Measurements from ENCODE around the gene ZNF189.
A peak's percentile ranks its signal among the peaks of the same experiment; 100 is the strongest.

ZNF189 gene

GRCh38 chr9:101398068-101398929 lies at the start of gene ZNF189, which contains the start of gene MRPL50:
ZNF189 (plus strand) TSS chr9:101398851; CDS start chr9:101399157, 306 bp downstream.
MRPL50 (minus strand) TSS chr9:101398618; CDS start chr9:101398592, 26 bp downstream.
- peak; percentile 96 for DNase-seq

DNA sequence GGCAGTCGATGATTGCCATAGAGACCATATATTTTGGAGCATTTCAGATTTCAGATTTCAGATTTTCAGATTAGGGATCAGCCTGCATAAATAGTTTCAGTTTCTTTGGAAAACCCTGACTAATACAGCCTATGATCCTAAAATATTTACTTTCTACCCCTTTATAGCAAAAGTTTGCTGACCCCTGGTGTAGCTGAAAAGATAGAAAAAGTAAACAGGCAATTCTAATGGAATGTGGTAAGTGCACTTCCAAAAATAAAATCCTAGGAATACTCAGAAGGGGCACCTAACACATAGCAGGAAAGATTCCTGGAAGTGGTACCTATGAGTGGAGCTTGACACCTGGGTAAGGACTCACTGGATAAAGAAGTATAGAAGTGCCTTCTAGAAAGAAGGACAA lies 48.4 kb upstream of the ZNF189 start:
- no peak for DNase-seq

- DNase-seq: no peak
These were observed 45.7 kb upstream of the ZNF189 start for GRCh38 chr9:101352892-101353463.

DNA sequence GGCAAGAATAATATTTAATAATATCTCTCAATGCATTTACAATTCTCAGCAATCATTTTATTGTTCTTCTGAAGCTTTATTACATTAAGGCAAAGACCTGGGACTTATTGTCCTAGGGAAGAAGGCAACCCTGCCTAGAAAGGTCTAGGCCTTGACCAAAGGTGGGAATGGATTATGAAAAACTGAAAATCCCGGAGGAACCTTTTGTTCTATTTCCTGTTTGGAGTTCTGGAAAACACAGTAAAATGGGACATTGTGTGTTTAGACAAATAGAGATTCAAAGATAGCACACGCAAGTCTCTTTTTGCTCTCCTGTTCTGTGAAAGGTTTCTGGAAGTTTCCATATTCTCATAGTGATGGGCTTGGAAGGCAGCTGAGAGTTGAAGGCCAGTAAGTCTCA lies 45.0 kb upstream of the ZNF189 start:
- DNase-seq: no peak

- DNase-seq: no peak
These were observed 44.4 kb upstream of the ZNF189 start for GRCh38 chr9:101354143-101354764.

DNA sequence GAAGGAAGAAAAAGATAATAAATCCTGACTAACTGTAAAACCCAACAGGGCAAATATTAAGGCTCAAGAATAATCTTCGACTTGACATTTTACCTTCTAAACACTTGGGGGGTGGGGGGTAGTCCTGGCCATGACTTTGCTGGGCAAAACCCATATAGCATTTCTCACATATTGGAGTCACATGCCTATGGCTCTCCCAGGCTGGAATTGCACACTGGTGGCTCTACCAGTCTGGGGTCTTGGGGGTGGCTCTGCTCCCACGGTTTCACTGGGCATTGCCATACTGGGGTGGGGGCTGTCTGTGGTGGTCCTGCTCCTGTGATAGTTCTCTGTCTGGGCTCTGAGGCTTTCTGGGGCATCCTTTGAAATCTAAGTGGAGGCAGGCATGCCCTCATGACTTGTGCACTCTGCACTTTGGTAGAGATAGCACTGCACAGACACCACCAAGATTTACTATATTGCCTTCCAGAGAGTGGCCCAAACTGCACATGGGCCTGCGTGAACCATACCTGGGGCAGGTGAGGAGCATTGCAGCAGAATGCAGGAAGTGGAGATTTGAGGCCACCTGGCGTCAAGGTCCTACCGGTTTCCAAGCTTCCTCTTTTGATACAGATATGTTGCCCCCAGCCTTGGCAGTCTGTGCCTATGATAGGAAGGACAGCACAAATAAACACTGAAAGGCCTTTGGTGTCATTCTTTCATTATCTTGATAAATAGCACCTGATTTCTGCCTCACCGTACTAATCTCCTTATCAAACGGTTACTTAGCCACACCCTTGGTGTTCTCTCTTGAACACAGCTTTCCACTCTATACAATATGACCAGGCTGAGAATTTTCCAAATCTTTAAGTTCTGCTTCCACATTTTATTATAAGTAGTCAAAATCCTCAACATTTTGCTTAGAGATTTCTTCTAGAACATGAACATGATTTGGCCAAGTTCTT lies 43.6 kb upstream of the ZNF189 start:
- no peak for DNase-seq

DNA sequence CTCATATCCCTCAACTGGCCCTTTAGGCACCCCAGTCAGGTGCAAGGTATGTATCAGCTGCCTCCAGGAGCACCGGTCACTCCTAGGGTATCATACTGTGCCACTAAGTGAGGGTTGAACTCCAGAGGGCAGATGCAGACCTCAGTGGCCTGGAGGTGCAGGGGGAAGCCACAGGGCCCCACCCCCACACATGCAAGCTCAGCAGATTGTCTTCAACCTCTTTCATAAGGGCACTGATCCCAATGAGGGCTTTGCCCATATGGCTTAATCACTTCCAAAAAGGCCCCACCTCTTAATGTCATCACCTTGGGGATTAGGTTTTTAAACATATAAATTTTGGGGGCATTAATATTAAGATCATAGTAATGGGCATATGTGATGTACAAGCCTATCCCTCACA lies 42.0 kb upstream of the ZNF189 start:
- DNase-seq: no peak

DNA sequence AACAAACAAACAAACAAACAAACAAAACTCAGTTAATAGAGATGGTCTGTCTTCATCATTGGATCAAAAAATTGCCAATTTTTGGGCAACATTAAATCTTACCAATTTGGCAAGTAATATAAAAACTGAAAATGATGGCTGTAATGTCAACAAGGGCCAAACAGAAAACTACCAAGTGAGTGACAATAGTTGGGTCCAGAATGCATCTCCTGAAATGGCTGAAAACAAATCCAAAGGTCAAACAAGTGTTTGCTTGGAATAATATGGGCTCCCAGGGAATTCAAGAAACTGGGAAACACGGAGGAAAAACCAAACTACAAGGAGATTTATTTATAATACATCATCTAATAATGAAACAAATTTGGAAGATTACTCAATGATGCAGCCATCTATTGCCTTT lies 39.0 kb upstream of the ZNF189 start:
- no peak for DNase-seq

- no peak for DNase-seq
These were observed 38.0 kb upstream of the ZNF189 start for GRCh38 chr9:101360647-101361046.

GRCh38 chr9:101362450-101362849 lies 36.2 kb upstream of the ZNF189 start:
- no peak for DNase-seq

DNA sequence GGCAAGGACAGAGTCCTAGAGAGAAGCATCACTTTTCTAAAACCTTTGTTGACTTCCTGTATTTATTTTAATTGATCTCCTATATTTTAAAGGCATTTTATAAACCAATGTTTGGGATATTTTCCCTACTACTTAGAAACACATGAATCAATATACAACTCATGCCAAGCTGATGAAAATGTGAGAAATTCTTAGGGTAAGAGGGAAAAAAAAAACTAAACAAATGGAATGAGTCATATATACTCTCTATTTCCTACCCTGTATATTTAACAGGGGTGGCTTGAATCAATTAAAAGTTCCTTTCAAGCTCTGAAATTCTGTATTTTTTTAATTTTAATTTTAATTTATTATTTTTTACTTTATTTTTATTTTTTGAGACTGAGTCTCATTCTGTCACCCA lies 33.5 kb upstream of the ZNF189 start:
- no peak for DNase-seq

GRCh38 chr9:101366038-101366756 lies 32.5 kb upstream of the ZNF189 start:
- no peak for DNase-seq

DNA sequence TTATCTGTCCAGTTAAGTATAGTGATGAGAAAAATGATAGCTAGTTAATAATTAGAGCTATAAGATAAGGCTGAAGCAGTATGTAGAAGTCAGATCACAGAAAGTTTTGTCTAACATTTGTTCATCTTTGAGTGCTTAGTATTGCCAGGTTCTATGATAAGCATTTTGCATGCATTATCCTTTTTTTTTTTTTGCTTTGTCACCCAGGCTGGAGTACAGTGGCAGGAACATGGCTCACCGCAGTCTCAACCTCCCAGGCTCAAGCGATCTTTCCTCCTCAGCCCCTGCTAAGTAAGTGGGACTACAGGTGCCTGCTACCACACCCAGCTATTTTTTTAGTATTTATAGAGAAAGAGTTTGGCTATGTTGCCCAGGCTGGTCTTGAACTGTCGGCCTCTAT lies 31.3 kb upstream of the ZNF189 start:
- DNase-seq: no peak

GRCh38 chr9:101369286-101369685 lies 29.4 kb upstream of the ZNF189 start:
- DNase-seq: no peak

- no peak for DNase-seq
These were observed 28.6 kb upstream of the ZNF189 start for GRCh38 chr9:101369884-101370531.

- no peak for DNase-seq
These were observed 26.8 kb upstream of the ZNF189 start for GRCh38 chr9:101371813-101372212.

DNA sequence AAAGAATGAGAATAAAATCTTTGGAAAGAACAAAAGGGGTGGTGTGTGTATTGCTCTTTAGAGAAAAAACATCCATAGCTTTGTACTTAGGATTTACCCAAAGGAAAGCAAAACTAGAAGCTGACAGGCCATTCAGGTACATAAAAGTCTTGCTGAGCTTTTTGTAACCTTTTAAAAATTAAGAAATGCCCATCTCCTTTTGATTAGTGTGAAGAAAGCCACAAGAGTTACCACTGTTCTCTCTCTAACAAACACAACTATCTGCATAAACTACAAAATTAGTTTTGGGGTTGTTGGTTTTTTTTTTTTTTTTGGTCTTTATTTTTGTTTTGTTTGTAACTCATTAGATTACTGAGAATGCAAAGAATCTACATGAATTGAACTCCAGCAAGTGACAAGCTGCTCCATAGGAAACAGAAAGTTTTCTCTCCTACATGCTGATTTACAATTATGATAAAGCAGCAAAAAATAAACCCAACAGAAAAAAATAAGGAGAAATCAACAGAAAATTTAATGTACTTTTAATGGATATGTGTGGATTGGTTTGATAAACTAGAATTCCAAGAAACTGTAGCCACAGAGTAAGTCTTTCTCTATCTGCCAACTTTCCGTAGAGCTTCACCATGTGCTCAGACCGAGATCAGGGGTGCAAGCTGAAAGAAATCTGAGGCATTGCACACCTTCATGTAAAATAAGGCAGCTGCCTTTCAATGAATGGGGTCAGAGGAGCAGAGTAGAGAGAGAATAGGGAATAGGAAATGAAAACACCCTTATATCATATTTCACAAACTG lies 26.1 kb upstream of the ZNF189 start:
- no peak for DNase-seq

DNA sequence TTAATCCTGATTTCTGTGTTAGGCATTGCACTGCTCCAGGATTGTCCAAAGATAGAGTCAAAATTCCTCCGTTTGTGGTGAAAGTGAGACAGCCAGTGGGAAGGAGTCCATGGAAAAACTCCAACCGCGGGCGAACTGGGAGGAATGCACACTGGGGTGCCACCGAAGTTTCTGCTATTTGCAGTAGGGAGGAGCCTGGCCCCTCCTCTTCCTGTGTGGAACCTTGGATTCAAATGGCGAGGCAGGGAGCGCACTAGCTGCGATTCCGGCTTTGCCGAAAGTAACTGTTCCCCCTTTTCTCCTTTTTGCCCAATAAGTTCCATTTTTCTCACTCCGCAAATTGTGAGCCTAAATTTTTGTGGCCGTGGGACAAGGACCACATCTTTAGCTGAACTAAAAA lies 23.1 kb upstream of the ZNF189 start:
- DNase-seq: no peak

GRCh38 chr9:101376111-101376848 lies 22.4 kb upstream of the ZNF189 start:
- DNase-seq: no peak

DNA sequence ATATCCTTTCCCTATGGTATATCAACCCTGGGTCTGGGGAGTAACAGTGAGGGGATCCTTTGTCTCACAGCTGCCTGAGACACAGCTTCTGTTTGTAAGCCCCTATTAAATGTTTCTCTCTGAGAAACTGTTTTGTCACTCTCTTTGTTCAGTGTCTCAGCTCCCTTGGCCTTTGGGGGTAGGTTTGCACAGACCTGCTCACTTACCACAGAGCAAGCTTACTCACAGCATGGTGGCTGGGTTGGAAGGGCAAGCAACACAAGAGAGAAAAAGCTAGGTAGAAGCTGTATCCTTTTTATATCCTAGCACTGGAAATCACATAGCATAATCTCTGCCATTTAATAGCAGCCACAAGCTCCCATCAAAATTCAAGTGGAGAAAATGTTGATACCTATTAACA lies 18.4 kb upstream of the ZNF189 start:
- DNase-seq: no peak

All from DMS 273 treated with DMSO at 0.1 percent for 48 hours (cell line).